ENCODE measurements around the gene MYBBP1A. TPM values are rescaled to one million over a fixed set of nuclear protein-coding genes. Genes with fewer than 3 reads are reported as not detected.

Gene MYBBP1A
- total RNA-seq, 1 donor from 2014 or later, result 30.8 TPM

DNA sequence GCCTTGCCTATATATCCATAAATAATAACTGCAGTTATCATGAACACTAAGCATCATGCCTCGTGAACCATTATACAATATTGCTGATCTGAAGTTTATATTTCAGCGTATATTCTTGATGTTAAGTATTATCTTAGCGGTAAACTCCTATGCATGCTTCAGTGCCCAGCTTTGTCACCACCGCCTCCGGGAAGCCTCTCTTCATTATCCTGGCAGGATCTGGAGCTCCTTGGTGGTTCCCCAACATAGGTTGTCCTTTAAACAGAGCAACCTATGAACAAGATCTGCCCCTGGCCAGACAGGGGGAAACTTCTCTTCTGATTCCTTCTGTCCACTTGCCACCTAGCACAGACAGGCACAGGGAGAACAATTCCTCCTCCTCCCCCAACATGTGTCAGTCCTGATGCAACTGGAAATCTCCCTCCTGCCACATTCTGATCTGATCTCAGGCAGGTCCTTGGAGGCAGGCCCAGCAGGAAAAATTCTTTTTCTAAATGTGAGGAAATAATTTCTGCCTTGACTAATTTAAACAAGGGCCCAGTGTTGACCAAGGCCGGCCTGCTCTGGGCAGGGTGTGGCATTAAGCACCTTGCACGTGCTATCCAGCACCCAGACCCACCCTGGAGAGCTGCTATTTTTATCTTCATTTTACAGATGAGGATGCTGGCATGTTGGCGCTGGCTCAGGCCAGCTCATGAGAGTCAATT is 34.1 kb downstream of the MYBBP1A start:
- peak; percentile 88 for DNase-seq (ENCODE audit: low spot score)

- DNase-seq (ENCODE audit: low spot score), result no peak
Observed at GRCh38 chr17:4520060-4520893, 34.9 kb downstream of the MYBBP1A start.

DNA sequence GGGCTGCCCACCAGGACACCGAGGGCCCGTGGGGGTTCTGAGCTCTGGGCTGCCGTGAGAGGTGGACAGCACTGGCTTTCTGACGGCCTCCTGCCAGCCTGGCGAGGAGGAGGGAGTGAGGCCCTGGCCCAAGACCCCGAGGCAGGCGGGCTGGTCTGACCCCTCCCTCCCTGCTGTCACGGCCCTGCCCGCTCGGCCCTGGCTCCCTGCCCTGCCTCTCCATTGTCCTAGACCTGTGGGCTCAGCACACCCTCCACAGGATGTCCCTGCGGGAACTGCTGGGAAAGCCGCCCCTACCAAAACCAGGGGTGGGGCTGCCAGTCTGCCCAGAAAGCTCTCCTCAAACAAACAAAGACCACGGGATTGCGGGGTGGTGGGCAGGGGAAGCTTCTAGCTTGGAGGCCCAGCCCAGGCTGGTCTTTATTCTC is 35.8 kb downstream of the MYBBP1A start:
- peak; percentile 71 for DNase-seq (ENCODE audit: low spot score)

DNA sequence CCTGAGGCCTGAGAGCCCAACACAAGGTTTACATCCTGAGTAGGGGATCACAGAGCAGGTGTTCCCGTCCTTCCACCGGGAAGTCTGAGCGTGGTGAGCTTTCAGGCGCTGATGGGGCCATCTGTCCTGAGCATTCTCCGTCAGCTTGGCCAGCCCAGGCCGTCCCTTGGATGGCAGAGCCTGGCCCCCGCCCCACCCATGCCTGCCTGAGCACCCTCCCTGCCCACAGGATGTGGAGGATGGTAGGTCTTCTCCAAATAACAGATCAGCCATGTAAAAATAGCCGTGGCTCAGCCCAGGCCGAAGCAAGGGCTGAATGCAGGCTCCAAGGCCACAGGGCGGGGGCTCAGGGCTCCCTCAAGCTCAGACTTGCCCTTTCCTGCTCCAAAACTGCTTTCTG is 36.3 kb downstream of the MYBBP1A start:
- no peak for DNase-seq (ENCODE audit: low spot score)

DNA sequence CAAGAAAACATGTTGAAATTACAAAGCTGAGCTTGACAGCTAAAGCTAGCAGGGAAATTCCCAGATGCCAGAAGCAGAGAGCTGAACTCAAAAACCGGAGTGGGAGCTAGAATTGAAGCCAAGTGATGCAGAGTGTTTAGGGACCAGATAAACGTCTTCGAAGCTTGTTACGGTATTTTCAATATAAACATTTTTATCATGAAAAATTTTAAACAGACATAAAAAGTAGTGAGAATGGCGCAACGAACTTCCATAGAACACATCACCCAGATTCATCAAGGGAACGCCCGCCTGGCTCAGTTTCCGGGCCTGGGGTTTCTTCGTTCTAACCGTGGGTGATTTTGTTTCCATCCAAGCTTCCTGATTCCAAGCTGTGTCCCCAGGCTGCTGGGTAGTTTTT is 38.4 kb downstream of the MYBBP1A start:
- peak; percentile 36 for DNase-seq (ENCODE audit: low spot score)

GRCh38 chr17:4515501-4515900 is 39.7 kb downstream of the MYBBP1A start:
- DNase-seq (ENCODE audit: low spot score), result peak; percentile 41

DNA sequence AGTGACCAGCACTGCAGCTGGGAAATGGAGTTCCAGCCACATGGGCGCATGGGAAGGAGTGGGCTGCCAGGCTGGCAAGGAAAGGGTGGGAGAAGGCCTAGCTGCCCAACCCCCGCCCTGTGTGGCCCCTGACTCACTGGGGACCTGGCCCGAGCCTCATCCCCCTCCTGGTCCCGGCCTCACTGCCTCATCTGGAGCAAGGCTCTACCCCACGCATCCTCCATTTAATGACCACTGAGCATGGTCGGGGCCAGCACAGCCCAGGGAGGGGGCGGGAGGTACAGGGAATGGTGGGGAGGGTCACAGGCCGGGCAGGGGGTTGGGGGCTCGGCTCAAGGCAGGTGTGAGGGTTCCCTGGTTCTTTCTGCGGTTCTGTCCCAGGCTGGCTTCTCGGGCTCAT is 40.4 kb downstream of the MYBBP1A start:
- DNase-seq (ENCODE audit: low spot score), result no peak

DNA sequence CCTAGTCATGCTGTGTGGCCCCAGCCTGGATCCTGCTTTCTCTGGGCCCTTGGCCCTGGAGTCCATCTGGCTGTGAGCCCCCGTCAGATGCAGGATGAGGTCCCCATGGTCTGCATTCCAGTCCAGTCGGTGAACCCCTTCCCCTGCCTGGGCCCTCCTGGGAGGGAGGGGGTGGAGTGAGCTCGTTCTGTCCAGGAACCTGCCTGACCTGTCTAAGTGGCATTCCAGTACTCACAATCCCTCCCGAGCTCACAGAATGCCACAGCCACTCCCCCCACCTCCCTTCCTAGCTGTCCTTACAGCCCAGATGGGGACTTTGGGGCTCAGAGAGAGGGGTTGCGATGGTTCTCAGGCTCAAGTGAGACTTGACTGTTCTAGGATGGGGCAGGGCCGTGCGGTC is 41.0 kb downstream of the MYBBP1A start:
- no peak for DNase-seq (ENCODE audit: low spot score)

DNA sequence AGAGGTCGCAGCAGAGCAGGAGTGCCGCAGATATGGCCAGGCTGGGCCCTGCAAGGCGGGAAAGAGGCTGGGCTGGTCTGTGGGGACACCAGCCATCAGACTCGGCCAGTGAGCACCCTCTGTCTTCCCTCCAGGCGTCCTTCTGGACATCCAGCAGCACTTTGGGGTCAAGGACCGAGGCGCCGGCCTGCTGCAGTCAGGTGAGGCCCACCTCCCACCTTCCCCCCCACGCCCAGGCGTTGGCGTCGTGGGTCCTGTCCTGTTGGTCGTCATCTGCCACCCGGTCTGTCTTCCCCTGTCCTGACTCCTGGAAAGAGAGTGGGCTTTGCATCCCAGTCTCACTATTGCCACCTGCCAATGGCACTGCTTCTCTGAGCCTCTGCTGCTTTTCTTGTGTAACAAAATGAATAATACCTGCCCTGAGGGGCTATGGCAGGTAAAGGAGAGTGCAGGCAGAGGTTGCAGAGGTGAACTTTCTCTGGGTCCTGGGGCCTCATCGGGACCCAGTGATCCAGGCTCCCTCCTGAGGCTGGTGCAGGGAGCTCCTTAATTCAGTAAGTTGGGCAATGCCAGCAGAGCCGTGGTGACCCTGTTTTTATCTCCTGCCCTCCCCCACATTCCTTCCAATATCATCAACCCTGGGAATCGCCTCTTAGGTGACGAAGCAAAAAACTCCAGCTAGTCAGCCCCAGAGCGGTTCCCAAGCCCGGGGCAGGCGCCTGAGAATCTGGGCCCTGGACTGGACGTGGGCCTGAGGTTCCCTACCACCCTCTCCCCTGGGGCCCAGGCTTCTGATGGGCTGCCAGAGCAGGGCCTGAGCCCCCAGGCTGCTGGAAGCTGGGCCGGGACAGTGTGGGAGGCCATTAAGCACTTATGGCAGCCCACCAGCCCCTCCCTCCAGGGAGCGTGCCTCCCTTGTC is 41.8 kb downstream of the MYBBP1A start:
- no peak for DNase-seq (ENCODE audit: low spot score)

DNA sequence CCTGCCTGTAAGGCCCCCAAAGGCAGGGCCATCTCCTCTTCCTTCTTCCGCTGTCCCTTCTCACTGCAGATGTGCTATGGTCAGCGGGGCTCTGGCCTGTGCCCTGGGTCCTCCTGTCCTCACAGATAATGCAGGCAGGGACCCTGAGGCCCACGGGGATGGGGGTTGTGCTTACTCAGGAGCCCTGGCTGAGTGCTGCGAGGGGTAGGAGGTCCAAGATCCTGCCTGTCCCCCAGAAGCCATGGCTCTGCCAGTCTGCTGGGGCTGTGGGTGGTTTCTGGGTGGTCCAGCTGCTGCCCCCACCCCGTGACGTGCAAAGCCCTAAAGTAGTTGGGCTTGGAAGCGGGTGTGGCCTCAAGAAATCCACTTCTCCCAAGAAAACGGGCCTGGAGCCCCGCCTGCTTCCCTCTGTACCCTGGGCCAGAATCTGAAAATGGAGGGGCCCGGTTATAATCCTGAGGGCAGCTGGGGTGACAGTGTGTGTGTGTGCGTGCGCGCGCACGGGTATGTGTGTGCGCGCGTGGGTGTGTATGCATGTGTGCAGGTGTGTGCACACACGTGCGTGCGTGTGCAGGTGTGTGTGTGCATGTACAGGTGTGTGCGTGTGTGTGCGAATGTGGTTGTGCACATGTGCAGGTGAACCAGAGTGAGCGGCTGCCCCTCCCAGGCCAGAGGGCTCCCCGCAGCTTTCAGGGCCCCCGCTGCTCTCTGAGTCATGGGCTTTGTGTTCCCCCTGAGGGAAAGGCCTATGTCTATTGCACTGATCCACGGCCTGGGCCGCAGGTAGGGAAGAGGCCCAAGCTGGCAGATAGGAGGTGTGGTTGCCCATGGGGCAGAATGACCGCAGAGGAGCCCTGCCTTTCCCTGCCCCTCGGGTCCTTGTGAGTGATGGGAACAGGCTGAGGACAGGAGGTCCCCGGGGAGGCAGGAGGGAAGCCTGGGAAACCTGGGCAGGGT is 42.8 kb downstream of the MYBBP1A start:
- no peak for DNase-seq (ENCODE audit: low spot score)

DNA sequence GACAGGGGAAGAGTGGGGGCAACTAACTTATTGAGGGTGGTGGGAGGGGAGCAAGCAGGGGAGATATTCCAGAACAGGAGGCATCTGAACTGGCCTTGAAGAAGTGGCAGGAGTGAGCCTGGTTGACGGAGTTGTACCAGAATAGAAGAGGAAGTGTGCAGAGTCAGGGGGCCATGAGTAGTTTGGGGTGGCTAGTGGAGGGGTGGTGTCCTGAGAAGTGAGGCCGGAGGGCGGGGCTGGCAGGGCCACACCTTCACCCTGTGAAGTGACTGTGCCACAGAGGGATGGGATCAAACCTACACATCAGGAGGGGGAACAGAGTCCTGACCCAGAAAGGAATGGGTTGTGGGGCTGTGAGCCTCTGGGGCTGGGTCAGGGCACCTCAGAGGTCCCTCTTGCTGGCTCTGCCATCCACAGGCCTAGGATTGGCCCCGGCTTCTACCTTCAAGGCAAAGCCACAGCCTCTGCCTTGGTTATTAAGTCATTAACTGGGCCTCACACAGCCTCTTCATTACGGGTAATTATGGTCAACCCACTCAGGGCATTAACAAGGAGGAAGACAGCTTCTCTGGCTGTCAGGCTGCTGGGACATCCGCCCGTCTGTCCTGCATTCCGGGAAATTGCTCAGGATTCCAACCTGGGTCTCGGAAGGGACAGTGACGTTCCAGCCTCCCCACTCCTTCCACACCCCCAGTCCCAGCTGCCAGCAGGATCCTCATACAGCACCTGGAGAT is 43.8 kb downstream of the MYBBP1A start:
- no peak for DNase-seq (ENCODE audit: low spot score)

DNA sequence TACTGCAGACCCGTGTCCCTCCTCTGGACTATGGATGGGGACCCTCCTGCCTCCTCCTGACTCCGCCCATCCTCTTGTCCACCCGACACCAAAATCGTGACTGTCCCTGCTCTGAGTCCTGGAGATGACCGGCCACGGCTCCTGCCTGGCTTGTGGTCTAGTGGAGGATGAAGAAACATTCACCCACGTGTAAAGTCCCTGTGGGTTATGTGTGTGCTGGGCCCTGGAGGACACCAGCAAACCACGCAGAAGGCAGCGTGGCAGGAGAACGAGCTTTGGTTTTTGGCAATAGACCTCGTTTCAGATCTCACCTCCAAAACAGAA is 44.6 kb downstream of the MYBBP1A start:
- DNase-seq (ENCODE audit: low spot score), result no peak

GRCh38 chr17:4509923-4510617 is 45.1 kb downstream of the MYBBP1A start:
- no peak for DNase-seq (ENCODE audit: low spot score)

- peak; percentile 48 for DNase-seq (ENCODE audit: low spot score)
Observed at GRCh38 chr17:4509401-4509800, 45.8 kb downstream of the MYBBP1A start.

DNA sequence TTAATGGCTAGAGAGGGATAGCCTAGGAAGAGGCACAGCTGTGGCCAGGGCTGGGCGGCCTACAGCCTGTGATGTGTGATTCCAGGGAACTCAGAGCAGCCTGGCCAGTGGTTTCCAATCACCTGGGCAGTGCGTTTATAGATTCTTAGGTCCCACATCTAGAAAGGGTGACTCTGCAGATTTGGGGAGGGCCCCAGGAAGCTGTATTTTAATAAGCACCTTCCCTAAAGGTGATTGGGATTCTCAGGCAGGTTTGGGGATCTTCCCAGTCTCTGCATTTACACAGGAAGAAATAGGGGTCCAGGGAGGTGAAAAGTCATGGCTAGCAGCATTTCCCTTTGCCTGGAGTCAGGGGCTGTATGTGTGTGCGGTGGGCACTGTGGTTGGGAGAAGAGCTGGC is 47.0 kb downstream of the MYBBP1A start:
- no peak for DNase-seq (ENCODE audit: low spot score)

GRCh38 chr17:4507361-4508111 is 47.6 kb downstream of the MYBBP1A start:
- DNase-seq (ENCODE audit: low spot score), result no peak

- no peak for DNase-seq (ENCODE audit: low spot score)
Observed at GRCh38 chr17:4506892-4507291, 48.3 kb downstream of the MYBBP1A start.

- no peak for DNase-seq (ENCODE audit: low spot score)
Observed at GRCh38 chr17:4506175-4506813, 48.9 kb downstream of the MYBBP1A start.

DNA sequence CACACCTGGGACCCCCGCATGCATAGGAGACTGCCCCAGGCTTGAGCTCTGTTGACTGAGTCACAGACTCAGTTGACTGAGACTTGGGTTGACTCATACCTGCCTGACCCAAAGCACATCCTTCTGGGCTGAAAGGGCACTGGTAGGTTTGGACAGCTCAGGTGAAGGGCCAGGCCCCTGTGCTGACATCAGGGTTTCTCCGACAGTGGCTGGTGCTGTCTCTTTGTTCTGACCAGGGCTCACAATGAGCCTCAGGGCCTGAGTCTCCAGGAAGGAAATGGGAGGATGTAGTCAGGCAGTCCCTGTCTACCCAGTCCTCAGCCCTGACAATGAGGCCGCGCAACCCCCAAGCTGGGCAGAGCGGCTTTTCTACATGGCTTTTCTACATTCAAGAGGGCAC is 50.0 kb downstream of the MYBBP1A start:
- no peak for DNase-seq (ENCODE audit: low spot score)

Data from mucosa of gallbladder (tissue), 1 donor.